Activated B cell treated with CpG ODN at 0.5 μM for 24 hours (primary cell): Measurements from ENCODE around the gene DEPDC5. TPM values are rescaled to one million over a fixed set of nuclear protein-coding genes. Genes with fewer than 3 reads are reported as not detected.

Experiments used
- ATAC-seq: fragments of 200-7000 bp; cut with Tn5 transposase; one replicate; pipeline ENCODE4 v1.10.0; 2021; ENCODE audit warnings: low read depth, mild to moderate bottlenecking, moderate library complexity
- CTCF ChIA-PET: fragments of 350-600 bp; sonication (Branson Sonifier 250); formaldehyde crosslinking; loops from one replicate; lab custom pipeline; 2021; ENCODE audit warnings: antibody characterized with exemption; lab: Charles Lee
- POLR2A ChIA-PET: fragments of 350-600 bp; sonication (Branson Sonifier 250); formaldehyde crosslinking; loops from one replicate; lab custom pipeline; 2021; ENCODE audit warnings: antibody characterized with exemption; lab: Charles Lee
- DNase-seq: peaks from one replicate; pipeline ENCODE4 v3.0.0; 2022
- H3K27ac Mint-ChIP-seq: one replicate; pipeline ENCODE4 v1.8.0; 2020; ENCODE audit warnings: mixed read lengths
- H3K27me3 Mint-ChIP-seq: one replicate; pipeline ENCODE4 v1.8.0; 2021; ENCODE audit warnings: mixed read lengths
- H3K36me3 Mint-ChIP-seq: one replicate; pipeline ENCODE4 v1.8.0; 2021; ENCODE audit warnings: low read depth, mixed read lengths
- H3K4me1 Mint-ChIP-seq: one replicate; pipeline ENCODE4 v1.8.0; 2021; ENCODE audit warnings: mixed read lengths
- H3K4me3 Mint-ChIP-seq: one replicate; pipeline ENCODE4 v1.8.0; 2020; ENCODE audit warnings: mild to moderate bottlenecking, mixed read lengths
- H3K9me3 Mint-ChIP-seq: one replicate; pipeline ENCODE4 v1.8.0; 2020; ENCODE audit warnings: mixed read lengths
- CTCF ChIP-seq: fragments of 200-600 bp; IDR thresholded peaks from one replicate; pipeline ENCODE4 v1.8.0; 2022; ENCODE audit warnings: antibody characterized with exemption, mild to moderate bottlenecking
- intact Hi-C: fragments of 100-400 bp; cut with micrococcal nuclease; formaldehyde crosslinking; loops from one replicate; pipeline ENCODE4 v1.15.1; 2024
- total RNA-seq: library from RNA; stranded (reverse); gene quantifications from 2 replicates; pipeline ENCODE4 v1.2.3, GENCODE V29; 2022

The DEPDC5 gene
- total RNA-seq, 1 donor from 2014 or later, result 79.1 TPM

DNA sequence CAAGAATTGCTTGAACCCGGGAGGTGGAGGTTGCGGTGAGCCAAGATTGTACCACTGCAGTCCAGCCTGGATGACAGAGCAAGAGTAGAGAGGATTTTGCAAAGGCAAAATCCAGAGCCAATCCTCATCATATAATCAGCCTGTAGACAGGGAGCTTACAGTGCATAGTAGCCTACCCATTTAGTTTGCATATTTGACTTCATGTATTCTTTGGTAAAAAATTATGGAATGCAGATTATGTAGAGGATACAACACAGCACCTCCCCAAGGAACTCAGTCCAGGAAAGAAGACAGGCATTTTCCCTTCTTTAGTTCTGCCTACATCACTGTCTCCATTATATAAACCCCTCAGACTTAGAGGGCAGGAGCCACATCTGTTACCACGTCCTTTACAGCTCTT, 150.8 kb downstream of the DEPDC5 start:
- intact Hi-C loops, result loop anchor here (5.0 kb wide), 1 partner anchor 43 kb away; no protein-coding TSS in a partner anchor
- H3K36me3 Mint-ChIP-seq, result peaks cover 66% of the 10 kb centered on the region
- POLR2A ChIA-PET, result no interaction called here

GRCh38 chr22:31905356-31905755, 151.5 kb downstream of the DEPDC5 start:
- ChIA-PET CTCF (no interaction called here), POLR2A (no interaction called here)
- Mint-ChIP-seq H3K36me3 (peaks cover 69% of the 10 kb centered on the region), H3K27ac (no peak overlapping the region), H3K4me3 (no peak overlapping the region), H3K9me3 (no peaks in the 10 kb centered on the region), H3K27me3 (no peaks in the 10 kb centered on the region), H3K4me1 (no peaks in the 10 kb centered on the region)
- no peak for ATAC-seq
- TF ChIP-seq CTCF, result no peak
- no peak for DNase-seq
- intact Hi-C loops, result no loop called here

More for the DNA sequence above, 150.8 kb downstream of the DEPDC5 start:
- ATAC-seq, result no peak
- DNase-seq, result no peak
- no peaks in the 10 kb centered on the region for H3K4me1 Mint-ChIP-seq
- no peak overlapping the region for H3K4me3 Mint-ChIP-seq
- no peaks in the 10 kb centered on the region for H3K9me3 Mint-ChIP-seq
- TF ChIP-seq CTCF, result no peak
- H3K27ac Mint-ChIP-seq, result no peak overlapping the region
- CTCF ChIA-PET, result no interaction called here
- H3K27me3 Mint-ChIP-seq, result no peaks in the 10 kb centered on the region

- peaks cover 70% of the 10 kb centered on the region for H3K36me3 Mint-ChIP-seq
- CTCF ChIA-PET, result no interaction called here
Observed at GRCh38 chr22:31906086-31906485, 152.3 kb downstream of the DEPDC5 start.

DNA sequence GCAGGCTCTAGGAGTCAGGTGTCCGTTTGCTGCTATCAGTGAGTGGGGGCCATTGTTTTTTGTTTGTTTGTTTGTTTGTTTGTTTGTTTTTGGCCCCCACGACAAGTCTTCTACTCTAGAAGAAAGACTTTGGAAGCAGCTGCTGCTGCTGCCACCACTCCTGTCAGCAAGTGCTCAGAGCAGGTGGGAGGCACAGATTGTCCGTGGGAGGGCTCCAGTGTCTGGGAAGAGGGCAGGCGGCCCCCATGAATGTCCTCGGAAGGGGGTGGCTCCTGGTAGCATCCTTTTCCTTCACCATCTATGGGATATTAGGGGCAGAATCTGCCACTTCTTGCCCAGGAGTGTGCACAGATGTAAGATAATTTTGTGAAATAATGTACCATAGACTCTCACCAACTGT, 152.8 kb downstream of the DEPDC5 start:
- Mint-ChIP-seq H3K4me1 (no peaks in the 10 kb centered on the region), H3K36me3 (peaks cover 66% of the 10 kb centered on the region), H3K27me3 (no peaks in the 10 kb centered on the region), H3K4me3 (no peak overlapping the region), H3K27ac (no peak overlapping the region), H3K9me3 (no peaks in the 10 kb centered on the region)
- ChIA-PET CTCF (no interaction called here), POLR2A (no interaction called here)
- no peak for TF ChIP-seq CTCF
- DNase-seq (no peak), ATAC-seq (no peak)
- intact Hi-C loops, result no loop called here

More at GRCh38 chr22:31906086-31906485, 152.3 kb downstream of the DEPDC5 start:
- Mint-ChIP-seq H3K4me1 (no peaks in the 10 kb centered on the region), H3K9me3 (no peaks in the 10 kb centered on the region), H3K27me3 (no peaks in the 10 kb centered on the region), H3K4me3 (no peak overlapping the region), H3K27ac (no peak overlapping the region)
- no peak for TF ChIP-seq CTCF
- POLR2A ChIA-PET, result no interaction called here
- DNase-seq (no peak), ATAC-seq (no peak)
- intact Hi-C loops, result no loop called here

DNA sequence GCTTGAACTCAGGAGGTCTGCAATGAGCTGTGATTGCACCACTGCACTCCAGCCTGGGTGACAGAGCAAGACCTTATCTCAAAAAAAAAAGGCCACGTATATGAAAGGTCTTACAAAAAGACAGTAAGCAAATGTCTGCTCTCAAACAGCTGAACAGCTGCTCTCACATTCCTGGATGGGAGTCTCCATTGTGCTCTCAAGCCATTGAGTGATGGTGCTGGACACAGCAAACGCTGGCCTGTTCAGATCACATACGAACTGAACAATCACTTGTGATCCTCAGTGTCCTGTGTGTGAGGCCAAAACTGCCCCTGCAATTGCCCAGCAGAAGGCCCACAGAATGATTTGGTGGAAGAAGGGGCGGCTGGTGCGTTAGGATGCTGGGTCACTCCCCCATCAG, 156.2 kb downstream of the DEPDC5 start:
- H3K36me3 Mint-ChIP-seq, result peaks cover 46% of the 10 kb centered on the region
- no peaks in the 10 kb centered on the region for H3K27me3 Mint-ChIP-seq
- no peak for TF ChIP-seq CTCF
- ChIA-PET POLR2A (no interaction called here), CTCF (no interaction called here)
- H3K27ac Mint-ChIP-seq, result no peak overlapping the region
- intact Hi-C loops, result no loop called here
- H3K4me1 Mint-ChIP-seq, result no peaks in the 10 kb centered on the region
- H3K9me3 Mint-ChIP-seq, result no peaks in the 10 kb centered on the region
- ATAC-seq, result no peak
- no peak for DNase-seq
- H3K4me3 Mint-ChIP-seq, result no peak overlapping the region
